ENCODE measurements around the gene PRDM4. TPM values are rescaled to one million over a fixed set of nuclear protein-coding genes. Genes with fewer than 3 reads are reported as not detected.

Gene PRDM4
- total RNA-seq, 2 experiments from 2014 or later, result 19.3 to 21.7 TPM

DNA sequence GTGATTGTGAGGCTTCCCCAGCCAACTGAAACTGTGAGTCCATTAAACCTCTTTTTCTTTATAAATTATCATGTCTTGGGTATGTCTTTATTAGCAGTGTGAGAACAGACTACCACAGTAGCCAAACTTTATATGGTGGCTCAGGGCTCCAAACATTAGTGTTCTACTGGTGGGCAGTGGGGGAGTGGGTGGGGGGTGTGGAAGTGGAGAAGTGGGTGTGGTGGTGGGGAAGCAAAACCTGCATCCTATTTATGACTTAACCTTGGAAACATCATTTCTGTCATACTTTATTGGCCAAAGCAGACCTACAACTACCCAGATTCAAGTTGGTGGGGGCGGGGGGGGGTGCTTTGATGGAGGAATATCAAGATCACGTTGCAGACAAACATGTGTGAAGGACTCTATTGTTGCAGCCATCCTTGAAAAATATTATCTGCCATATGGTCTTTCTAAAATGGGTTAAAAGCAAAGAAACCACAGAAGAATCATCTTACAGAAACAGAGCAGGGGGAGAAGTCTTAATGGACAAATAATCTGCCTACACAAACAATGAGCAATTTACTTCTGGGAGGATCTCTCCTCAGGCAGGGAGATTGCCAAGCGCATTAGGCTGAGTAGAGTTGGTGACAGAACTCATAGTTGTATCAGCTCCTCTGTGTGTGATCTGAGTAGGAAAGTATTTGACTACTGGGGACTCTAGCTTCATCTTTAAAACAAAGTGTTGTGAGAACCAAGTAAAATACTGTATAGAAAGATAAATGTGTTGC, 76.7 kb downstream of the PRDM4 start:
- no peak for ATAC-seq
- H3K36me3 Mint-ChIP-seq (ENCODE audit: low read depth), result peaks cover 22% of the 10 kb centered on the region
- peak overlapping the region; percentile 91 for H3K4me3 Mint-ChIP-seq
- peaks cover 19% of the 10 kb centered on the region for H3K4me1 Mint-ChIP-seq (ENCODE audit: low read depth)
- no peak for DNase-seq
- CTCF ChIA-PET, result interaction anchor here (1.5 to 4.9 kb wide), 3 partner anchors 8 to 13 kb away, joined by 5 to 40 read pairs (median 8); no protein-coding TSS in a partner anchor
- H3K9me3 Mint-ChIP-seq, result no peaks in the 10 kb centered on the region
- TF ChIP-seq, protein P1, sequence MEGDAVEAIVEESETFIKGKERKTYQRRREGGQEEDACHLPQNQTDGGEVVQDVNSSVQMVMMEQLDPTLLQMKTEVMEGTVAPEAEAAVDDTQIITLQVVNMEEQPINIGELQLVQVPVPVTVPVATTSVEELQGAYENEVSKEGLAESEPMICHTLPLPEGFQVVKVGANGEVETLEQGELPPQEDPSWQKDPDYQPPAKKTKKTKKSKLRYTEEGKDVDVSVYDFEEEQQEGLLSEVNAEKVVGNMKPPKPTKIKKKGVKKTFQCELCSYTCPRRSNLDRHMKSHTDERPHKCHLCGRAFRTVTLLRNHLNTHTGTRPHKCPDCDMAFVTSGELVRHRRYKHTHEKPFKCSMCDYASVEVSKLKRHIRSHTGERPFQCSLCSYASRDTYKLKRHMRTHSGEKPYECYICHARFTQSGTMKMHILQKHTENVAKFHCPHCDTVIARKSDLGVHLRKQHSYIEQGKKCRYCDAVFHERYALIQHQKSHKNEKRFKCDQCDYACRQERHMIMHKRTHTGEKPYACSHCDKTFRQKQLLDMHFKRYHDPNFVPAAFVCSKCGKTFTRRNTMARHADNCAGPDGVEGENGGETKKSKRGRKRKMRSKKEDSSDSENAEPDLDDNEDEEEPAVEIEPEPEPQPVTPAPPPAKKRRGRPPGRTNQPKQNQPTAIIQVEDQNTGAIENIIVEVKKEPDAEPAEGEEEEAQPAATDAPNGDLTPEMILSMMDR (IDR thresholded peaks at IDR 0.05), result no peak
- POLR2A ChIA-PET, result interaction anchor here (1.0 to 2.2 kb wide), 3 partner anchors 13 to 76 kb away, joined by 3 to 8 read pairs (median 3); partner anchors contain the start of gene PRDM4
- peak overlapping the region; percentile 97 for H3K27ac Mint-ChIP-seq
- peaks cover 2% of the 10 kb centered on the region for H3K27me3 Mint-ChIP-seq
- intact Hi-C loops (cut with micrococcal nuclease), result no loop called here

Other genes with a start within 250 kb of the PRDM4 start
- gene PWP1, start 75.3 kb downstream of the PRDM4 start, total RNA-seq, result 10 to 100 TPM; 52.4 to 57.5 TPM
- gene ASCL4, start 13.6 kb upstream of the PRDM4 start, total RNA-seq, result not detected

All from activated CD8-positive, alpha-beta T cell treated with anti-CD3 and anti-CD28 coated beads for 36 hours (primary cell).